ENCODE data around the gene DDIT3. TPM values are rescaled to one million over a fixed set of nuclear protein-coding genes. Genes with fewer than 3 reads are reported as not detected.

Gene DDIT3
- total RNA-seq, 1 experiment from 2014 or later: 3.4 TPM

- TF ChIP-seq ZNF532 (CRISPR knock-in tag; IDR thresholded peaks at IDR 0.05; ENCODE audit: borderline replicate concordance): no peak
Observed at GRCh38 chr12:57551637-57552305, 31.5 kb upstream of the DDIT3 start (continued).

- CTCF ChIA-PET: interaction anchor here (1.6 kb wide), 1 partner anchor 92 kb away, joined by 4 read pairs; no protein-coding TSS in a partner anchor
- Mint-ChIP-seq H3K9me3 (no peaks in the 10 kb centered on the region), H3K27ac (no peak overlapping the region; the same call in 1 of the 2 replicates), H3K27me3 (ENCODE audit: low read depth) (peaks cover 24% of the 10 kb centered on the region), H3K4me1 (peaks cover 40% of the 10 kb centered on the region), H3K36me3 (no peaks in the 10 kb centered on the region), H3K4me3 (peak overlapping the region; percentile 79)
- TF ChIP-seq TP53 (CRISPR knock-in tag; IDR thresholded peaks at IDR 0.05): no peak
- no peak for TF ChIP-seq CREB1 (CRISPR knock-in tag; IDR thresholded peaks at IDR 0.05)
- no peak for TF ChIP-seq EMX1 (CRISPR knock-in tag; IDR thresholded peaks at IDR 0.05)
- no peak for TF ChIP-seq FOXP1 (CRISPR knock-in tag; IDR thresholded peaks at IDR 0.05; ENCODE audit: borderline replicate concordance)
- TF ChIP-seq NR3C1 (CRISPR knock-in tag; conservative IDR thresholded peaks at IDR 0.05; ENCODE audit: low read depth): no peak
- no peak for TF ChIP-seq FOXJ3 (CRISPR knock-in tag; IDR thresholded peaks at IDR 0.05; ENCODE audit: borderline replicate concordance)
- TF ChIP-seq RELA (CRISPR knock-in tag; IDR thresholded peaks at IDR 0.05; ENCODE audit: borderline replicate concordance): no peak
- TF ChIP-seq E2F1 (CRISPR knock-in tag; IDR thresholded peaks at IDR 0.05): no peak
- no peak for TF ChIP-seq AR (CRISPR knock-in tag; IDR thresholded peaks at IDR 0.05)
- no peak for TF ChIP-seq GABPB1 (CRISPR knock-in tag; IDR thresholded peaks at IDR 0.05)
- no peak for TF ChIP-seq MLX (CRISPR knock-in tag; IDR thresholded peaks at IDR 0.05)
- TF ChIP-seq HMGXB4 (CRISPR knock-in tag; IDR thresholded peaks at IDR 0.05): no peak
- no peak for DNase-seq (ENCODE audit: low spot score)
- POLR2A ChIA-PET: no interaction called here
- no peak for ATAC-seq
Observed at GRCh38 chr12:57550641-57551549, 30.6 kb upstream of the DDIT3 start.

Data from WTC11 (cell line).